SKM-1 treated with dmso at 0.1 percent for 144 hours (cell line): ENCODE results near the gene ARHGAP11A.
"Not testable (repeated sequence)": the region's sequence is repeated elsewhere in the genome, so short reads cannot be mapped to it uniquely, and the experiment has no call there.

Experiments used
- DNase-seq: peaks from one replicate; lab custom pipeline; 2025; ENCODE audit not compliant: unreplicated experiment; lab: John Stamatoyannopoulos, UW

Gene ARHGAP11A, protein sequence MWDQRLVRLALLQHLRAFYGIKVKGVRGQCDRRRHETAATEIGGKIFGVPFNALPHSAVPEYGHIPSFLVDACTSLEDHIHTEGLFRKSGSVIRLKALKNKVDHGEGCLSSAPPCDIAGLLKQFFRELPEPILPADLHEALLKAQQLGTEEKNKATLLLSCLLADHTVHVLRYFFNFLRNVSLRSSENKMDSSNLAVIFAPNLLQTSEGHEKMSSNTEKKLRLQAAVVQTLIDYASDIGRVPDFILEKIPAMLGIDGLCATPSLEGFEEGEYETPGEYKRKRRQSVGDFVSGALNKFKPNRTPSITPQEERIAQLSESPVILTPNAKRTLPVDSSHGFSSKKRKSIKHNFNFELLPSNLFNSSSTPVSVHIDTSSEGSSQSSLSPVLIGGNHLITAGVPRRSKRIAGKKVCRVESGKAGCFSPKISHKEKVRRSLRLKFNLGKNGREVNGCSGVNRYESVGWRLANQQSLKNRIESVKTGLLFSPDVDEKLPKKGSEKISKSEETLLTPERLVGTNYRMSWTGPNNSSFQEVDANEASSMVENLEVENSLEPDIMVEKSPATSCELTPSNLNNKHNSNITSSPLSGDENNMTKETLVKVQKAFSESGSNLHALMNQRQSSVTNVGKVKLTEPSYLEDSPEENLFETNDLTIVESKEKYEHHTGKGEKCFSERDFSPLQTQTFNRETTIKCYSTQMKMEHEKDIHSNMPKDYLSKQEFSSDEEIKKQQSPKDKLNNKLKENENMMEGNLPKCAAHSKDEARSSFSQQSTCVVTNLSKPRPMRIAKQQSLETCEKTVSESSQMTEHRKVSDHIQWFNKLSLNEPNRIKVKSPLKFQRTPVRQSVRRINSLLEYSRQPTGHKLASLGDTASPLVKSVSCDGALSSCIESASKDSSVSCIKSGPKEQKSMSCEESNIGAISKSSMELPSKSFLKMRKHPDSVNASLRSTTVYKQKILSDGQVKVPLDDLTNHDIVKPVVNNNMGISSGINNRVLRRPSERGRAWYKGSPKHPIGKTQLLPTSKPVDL

DNA sequence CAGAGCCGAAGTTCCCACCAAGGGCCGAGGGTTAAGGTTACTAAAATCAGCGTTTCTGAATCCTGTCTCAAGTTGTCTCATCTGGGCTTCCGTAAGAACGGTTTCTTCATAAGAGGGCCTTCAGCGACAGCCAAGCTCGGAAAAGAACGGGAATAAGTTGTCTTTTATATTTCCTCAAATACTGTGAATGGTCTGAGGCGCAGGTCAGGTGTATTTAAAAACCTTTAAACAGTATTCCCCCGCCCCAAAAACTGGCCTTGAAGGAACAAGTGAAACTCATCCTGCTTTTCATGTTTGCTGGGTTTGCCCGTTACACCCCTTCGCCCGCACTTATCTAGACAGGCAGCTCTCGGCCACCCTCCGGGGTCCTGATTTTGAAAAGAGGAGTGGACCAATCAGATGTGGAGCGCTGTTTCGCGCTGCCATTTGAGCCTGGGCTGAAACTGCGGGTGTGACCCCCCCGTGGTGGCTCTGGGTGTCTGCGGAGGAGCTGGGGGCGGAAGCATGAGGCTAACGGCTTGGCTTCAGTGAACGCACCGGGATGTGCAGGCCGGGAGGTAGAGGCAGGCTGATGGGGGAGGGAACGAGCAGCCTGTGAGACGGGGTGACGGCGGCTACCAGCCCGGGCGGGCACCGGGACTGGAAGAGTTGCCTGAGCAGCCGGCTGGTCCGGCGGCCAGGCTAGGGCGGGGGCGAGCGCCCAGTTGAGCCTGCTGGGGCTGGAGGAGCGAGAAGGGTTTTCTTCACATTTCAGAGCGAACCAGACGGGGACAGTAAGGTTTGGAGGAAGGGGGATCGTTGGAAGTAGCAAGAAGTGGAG, at the start of gene ARHGAP11A:
Gene ARHGAP11A (plus strand): TSS at position 454 of the 820 bp plus-strand sequence. CDS start 708 bp downstream, outside the sequence.
- DNase-seq = not testable (repeated sequence)

DNA sequence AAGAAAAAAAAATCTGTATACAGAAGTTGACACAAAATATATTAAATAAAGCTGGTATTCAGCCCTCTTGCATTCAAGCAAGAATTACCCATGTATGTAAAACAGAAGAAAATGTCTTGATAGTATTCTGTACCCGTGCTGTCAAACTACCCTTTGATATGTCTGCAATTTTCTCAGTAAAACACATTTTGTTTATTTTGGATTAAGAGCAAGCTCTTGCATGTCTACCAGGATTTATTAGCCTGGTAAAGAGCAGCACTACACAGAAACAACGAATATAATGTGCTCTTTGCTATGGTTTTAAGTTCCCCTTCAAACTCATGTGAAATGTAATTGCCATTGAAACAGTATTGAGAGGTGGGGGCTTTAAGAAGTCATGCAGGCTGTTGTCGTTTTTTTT, 46.3 kb upstream of the ARHGAP11A start:
- not testable (repeated sequence) for DNase-seq

DNA sequence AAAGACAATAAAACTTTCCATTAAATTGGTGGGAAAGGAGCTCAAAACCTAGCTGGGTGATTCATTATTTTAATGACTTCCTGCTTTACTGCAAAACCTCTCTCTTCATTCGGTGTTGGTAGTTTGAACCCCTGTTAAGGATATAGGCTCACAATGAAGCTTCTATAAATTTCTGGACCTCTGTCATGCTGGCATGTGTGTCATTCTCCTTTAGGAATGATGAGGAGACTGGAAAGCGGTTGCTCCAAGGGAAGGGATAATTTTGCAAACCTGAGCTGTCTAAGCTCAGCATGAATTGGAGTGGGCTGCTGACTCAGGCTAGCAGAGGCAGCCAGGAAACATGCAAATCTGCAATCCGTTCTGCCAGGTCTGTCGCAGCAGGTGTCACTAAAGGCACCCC, 36.8 kb upstream of the ARHGAP11A start:
- not testable (repeated sequence) for DNase-seq

DNA sequence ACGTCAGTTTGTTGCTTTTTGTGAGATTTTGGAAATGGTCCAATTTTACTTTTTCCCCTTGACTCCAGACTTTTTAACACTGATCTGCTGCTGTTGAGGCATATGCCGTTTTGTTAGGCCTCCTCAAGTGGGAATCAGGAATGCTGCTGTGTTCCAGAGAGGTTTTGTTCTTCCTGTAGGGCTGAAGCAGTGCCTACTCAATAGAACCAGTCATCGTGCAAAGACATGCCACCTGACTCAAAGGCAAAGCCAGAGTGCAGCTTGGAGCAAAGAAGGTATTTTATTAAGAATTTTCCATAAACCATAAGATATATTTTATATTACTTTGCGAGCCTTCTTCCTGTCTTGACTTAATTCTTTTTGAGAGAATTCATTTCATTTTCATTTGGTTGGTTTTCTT, 29.5 kb upstream of the ARHGAP11A start:
- DNase-seq = not testable (repeated sequence)

DNA sequence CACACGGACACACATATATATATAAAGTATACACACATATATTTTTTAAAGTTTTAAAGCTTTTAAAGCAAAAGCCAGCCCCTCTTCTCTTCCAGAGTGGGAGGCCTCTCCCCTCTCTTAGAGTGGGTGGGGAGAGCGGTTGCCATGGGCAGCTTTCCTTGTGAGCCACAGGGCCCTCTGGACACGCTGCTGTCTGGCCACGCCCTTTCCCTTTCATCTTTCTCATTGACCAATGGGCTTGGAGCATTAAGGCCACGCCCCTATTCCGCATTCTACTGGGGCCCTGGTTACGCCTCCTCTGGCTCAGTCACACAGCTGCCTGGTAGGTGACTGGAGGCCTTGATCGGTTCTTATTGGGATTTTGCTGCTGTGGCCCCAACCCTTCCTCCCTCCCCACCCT, 22.2 kb upstream of the ARHGAP11A start, which contains the start of gene GOLGA8N:
Gene GOLGA8N (plus strand): TSS at position 306 of the 400 bp plus-strand sequence.
- DNase-seq = not testable (repeated sequence)

DNA sequence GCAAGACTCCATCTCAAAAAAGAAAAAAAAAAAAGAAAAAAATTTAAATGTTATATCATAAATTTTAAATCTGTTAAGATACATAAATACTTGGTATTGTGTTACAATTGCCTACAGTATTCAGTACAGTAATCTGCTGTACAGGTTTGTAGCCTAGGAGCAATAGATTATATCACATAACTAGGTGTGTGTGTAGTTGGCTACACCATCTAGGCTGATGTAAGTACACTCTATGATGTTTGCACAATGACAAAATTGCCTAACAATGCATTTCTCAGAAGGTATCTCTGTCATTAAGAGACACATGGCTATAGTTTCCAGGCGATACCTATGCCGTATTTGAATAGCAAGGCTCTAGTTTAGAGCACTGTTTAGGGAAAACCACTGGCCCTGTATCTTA, 5.8 kb upstream of the ARHGAP11A start:
- not testable (repeated sequence) for DNase-seq

DNA sequence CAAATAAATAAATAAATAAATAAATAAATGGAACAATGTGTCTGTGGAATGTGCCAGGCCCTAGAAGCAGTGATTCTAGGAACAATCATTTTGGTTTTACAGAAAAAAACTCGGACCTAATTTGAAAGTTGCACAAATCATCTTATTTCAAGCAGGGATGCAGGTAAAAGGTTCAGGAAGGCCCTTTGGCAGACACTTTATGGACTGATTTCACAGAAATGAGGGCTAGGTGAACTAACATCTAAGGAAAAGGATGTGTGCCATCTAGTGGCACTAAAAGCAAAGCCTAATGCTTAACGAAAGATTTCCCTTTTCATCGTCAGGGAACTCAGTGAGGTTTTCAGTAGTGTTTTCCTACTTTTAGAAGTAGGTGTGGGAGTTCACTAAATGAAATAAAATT, 4.6 kb upstream of the ARHGAP11A start:
- DNase-seq = not testable (repeated sequence)

DNA sequence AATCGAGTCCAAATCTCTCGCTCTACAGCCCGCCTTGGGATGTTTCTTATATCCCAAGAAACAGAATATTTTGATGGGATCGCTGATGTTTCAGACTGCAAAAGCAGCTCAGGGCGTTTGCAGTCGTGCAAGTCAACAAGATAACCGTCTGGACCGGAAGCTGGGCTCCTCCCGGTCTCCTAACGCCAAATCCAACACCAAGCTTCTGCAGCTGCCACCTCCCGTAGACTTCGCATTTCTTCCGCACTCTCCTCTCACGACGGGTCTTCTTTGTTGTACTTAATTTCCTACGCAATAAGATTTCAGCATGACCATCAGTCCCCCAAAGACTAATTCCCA, 623 bp upstream of the ARHGAP11A start:
- not testable (repeated sequence) for DNase-seq

DNA sequence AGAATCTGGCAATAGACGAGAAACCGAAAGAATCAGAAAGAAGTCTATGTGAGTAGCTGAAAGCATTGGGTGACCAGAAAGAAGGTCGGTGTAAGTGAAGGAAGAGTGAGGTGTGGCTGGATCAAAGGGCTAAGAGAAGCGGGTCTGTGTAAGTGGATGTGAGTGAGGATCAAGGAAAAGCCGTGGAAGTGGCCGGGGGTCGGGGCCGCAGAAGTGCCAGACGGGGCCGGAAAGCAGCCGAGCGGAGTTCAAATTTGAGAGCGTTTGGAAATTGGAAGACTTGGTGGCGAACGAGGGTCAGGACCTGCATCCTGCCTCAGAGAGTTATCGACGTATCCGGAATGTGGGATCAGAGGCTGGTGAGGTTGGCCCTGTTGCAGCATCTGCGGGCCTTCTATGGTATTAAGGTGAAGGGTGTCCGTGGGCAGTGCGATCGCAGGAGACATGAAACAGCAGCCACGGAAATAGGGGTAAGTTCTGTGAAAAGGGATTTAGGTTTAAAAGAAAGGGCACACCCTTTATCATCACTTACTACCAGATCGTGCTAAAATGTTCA, 645 bp downstream of the ARHGAP11A start:
- not testable (repeated sequence) for DNase-seq

DNA sequence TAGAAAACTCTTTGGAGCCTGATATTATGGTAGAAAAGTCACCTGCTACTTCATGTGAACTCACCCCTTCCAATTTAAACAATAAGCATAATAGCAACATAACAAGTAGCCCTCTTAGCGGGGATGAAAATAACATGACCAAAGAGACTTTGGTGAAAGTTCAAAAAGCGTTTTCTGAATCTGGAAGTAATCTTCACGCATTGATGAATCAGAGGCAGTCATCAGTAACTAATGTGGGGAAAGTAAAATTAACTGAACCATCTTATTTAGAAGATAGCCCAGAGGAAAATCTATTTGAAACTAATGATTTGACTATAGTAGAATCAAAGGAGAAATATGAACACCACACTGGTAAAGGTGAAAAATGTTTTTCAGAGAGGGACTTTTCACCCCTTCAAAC, 21.1 kb downstream of the ARHGAP11A start:
- DNase-seq = no peak

DNA sequence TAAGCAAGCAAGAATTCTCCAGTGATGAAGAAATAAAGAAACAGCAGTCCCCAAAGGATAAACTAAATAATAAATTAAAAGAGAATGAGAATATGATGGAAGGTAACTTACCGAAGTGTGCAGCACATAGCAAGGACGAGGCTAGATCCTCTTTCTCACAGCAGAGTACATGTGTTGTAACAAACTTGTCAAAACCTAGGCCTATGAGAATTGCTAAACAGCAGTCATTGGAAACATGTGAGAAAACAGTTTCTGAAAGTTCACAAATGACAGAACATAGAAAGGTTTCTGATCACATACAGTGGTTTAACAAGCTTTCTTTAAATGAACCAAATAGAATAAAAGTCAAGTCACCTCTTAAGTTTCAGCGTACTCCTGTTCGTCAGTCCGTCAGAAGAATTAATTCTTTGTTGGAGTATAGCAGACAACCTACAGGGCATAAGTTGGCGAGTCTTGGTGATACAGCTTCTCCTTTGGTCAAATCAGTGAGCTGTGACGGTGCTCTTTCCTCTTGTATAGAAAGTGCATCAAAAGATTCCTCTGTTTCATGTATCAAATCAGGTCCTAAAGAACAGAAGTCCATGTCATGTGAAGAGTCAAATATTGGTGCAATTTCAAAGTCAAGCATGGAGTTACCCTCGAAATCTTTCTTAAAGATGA, 21.7 kb downstream of the ARHGAP11A start:
- DNase-seq = no peak

DNA sequence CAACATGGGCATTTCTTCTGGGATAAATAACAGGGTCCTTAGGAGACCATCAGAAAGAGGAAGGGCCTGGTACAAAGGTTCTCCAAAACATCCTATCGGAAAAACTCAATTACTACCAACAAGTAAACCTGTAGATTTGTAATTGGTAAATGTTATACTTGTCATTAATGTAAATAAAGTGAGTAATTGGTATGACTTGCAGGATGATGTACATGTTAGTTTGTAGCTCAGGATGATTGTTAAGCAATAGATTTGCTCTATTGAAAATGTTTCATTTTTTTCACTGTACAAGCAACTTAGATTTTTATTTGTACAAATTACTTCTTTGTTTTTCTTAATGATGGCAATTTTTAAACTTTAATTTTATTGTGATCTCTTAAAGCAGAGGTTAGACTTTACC, 22.4 kb downstream of the ARHGAP11A start:
- DNase-seq = no peak

DNA sequence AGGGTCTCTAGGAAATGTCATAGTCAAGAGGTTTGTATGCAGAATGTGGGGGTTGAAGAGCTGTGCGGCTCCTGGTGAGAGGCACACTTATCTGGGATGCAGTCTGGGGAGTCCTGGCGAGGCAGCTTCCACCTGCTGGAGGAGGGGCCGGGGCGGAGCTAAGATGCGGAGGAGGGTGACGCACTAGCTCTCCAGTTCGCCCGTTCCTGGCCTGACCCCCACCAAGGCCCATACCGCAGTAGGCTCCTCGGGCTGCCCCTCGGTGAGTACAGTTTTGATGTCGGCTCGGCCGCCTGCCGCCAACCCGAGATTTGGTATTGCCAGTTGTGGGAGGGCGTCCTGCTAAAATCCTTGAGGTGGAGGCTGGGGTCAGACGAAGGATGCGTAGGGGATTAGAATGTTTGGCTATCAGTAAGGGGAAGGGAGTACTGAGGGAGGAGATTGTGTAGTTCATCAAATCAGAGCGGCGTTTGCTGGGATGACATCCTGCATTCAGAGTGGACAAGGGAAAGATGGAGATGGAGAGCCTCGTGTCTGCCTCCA, 26.3 kb downstream of the ARHGAP11A start, which contains the start of gene SCG5:
Gene SCG5 (plus strand): TSS at position 194 of the 543 bp plus-strand sequence. CDS start 1,883 bp downstream, outside the sequence.
- no peak for DNase-seq

DNA sequence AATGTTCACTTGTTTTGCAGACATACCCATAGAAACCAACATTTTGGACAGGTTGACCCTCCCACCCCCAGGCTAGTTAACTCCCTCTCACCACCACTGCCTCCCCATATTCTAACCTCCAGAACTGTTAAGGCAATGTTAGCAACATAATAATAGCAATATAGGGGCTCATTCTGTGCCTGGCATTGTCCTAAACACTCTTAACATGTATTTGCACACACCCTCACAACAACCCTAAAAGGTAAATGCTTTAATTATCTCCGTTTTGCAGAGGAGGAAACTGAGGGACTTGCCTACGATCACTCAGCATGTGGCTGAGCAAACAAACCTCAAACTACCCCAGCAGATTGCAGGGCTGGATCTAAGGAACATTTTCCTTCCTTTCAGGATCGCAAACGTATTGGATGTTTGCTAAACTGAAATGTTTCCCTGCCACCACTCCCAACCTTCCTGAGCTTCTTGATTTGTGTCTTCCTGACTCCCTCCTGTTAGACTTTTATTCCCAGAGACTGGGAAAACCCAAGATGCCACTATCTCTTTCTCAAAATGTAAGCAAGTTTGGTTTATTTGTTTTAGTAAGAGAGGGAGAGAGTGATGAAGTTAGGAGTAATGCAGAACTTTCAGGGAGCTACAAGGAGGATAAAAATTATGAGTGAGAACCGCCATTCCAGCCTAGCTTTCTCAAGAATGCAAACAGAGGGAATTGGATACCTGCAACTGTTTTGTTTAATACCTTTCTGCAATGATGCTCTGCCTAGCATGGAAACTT, 27.5 kb downstream of the ARHGAP11A start:
- no peak for DNase-seq

DNA sequence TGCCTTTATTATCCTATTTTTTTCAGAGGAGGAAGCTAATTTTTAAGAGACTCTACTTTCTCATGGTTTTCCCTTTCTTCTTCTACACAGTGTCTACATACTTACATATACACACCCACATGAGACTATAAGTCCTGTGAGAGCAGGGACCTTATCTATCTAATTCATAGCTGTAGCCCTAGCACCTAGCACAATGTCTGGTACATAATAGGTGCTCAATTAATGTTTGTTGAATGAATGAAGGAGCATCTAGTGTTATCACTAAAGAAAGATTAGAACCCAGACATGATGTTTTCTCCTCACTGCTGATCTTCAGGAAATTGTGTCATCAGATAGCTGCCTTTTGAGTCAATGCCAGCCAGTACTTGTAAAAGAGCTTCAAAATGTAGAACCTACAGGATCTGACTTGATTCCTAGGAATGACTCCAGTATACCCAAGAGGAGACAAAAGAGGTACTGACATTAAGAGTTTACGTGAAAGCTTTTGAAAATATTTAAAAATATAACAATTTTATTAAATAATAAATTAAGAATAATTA, 28.7 kb downstream of the ARHGAP11A start:
- DNase-seq = no peak

DNA sequence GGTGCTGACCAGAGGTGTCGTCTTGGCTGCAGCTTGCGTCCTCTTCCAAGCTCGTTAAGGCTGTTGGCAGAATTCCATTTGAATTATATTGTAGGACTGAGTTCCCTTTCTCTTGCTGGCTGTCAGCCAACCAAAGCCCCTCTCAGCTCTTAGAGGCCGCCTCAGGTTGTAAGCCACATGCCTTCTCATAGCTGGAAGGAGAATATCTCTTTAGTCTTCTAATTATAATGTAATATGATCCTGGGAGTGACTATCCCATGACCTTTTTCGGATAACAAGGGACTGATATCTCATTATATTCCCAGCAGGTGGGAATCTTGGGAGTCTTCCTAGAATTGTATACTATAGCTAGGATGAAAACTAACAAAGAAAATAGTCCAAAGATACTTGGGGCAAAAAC, 31.0 kb downstream of the ARHGAP11A start:
- DNase-seq = no peak

DNA sequence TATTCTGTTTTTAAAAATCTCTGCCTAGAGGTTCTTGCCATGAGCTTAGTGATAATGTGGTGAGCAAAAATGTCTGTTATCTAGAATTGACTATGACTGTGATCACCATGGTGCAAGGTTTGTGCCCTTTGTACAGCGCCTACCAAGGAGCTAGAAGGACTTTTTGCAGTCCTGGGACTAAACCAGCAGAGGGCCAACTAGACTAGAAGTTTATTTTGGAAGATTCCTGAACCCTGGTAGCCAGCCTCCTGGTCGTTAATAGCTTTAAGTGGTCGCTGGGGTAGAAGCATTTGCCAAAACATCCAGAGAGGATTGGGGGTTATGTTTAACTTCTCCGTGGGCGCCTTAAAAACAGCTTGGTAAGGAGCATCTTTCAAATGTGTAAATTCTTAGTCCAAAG, 34.0 kb downstream of the ARHGAP11A start:
- peak; percentile 3 for DNase-seq

DNA sequence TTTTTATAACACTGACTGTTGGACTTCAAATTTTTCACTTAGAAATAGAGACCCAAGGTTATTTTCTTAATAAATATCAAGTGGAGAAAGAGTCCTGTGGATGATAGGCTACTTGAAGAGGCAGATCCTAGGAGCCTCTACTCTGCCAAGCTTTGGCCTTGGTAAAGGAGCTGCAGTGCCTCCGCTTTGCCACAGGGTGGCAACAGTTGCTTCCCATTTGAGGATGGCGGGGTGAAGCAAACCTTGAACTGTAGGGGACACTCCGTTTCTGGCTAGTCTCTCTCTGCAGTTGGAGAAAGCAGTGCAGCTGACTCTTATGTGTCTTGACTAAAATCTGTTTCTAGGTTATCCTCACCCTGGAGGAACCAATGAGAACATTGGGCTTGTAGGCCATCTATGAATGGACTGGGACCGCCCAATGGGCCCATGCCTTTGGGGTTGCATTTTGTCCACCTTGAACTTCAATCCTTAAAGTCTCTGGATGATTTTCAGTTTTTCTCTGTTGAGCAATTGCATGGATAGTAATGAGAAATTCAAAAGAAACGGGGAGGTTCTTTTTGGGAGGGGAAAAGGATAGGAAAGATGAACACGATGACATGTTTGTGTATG, 36.0 kb downstream of the ARHGAP11A start:
- peak; percentile 54 for DNase-seq
